HG02763 (cell line): ENCODE results near the gene CRCP.

Source experiments
- ATAC-seq: cut with Tn5 transposase; IDR thresholded peaks from one replicate; pipeline ENCODE4 v1.9.1; 2021; ENCODE audit warnings: mild to moderate bottlenecking, moderate library complexity; ENCODE audit not compliant: unreplicated experiment

The CRCP gene

DNA sequence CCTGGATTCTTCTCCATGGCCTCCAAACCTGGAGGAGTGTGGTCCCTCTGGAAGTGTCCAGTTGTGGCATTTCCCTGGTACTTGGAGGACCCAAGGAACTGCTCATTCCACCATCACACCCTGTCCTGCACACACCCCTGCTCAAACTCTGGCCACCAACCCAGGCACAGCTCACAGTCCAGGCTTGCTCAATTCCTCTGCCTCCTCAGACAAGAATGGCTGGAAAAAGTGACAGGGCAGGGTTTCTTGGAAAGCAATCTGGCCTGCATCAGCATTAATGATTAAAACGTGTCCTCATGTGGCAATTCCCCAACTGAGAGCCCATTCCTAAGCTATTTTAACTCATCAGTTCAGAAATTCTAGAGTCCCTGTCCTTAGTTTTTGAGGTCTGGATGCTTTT is 73.3 kb downstream of the CRCP start:
- ATAC-seq = no peak

DNA sequence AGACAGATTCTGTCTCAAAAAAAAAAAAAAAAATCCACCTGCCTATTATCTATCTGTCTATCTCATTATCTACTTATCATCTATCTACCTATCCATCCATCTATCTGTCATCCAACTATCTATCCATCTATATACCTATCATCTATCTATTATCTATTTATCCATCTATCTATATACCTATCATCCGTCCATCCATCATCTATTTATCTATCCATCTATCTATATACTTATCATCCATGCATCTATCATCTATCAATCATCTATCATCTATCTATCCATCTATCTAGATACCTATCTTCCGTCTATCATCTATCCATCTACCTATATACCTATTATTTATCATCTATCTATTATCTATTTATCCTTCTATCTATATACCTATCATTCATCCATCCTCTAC is 74.0 kb downstream of the CRCP start:
- ATAC-seq = no peak

DNA sequence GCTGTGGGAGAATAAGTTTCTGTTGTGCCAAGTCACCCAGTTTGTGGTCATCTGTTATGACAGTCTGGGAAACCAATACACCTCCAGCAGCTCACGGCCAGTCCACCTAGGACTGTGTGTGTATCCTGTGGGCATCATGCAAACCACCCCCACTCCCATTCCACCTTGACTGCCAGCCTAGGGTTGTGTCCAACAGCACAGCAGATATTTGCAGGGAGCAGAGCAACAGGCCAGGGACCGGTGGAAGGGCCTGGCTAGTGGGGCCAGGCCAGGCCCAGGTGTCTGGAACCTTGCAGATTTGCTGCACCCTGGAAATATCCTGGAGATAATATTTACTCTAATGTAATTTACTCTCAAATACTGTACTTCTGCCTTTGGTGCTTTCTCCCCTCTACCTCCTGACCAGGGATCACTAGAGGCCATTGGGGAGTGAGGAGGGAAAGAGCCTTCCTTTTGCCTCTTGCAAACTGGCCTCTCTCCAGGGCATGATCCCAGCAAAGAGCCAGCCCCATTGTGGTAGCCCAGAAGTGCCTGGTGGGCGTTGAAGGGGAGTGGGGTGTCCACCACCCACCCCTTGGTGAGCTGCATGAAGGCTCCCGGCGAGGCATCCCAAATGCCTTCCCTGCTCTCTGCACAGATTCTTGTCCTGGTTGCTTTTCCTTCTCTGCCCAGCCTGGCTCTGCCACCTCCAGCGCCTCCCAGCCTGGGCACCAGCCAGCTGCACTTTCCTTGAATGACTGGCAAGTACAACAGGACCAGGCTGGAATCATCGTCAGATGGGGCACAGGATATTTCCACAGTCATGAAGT is 75.3 kb downstream of the CRCP start:
- ATAC-seq = no peak

DNA sequence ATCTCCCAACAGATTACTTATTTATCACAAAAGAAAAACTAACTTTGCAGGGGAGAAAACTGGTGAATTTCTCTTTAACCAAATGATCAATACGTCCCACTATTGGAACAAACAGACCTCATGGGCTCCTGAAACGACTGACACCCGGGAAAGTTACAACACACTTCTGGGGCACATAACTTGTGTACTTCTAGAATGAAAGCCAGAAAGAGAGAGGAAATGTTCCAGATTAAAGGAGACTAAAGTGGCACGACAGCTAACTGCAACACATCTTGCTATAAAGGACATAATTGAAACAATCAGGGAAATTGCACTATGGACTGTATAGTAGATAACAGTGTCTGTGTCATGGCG is 75.8 kb downstream of the CRCP start:
- no peak for ATAC-seq

DNA sequence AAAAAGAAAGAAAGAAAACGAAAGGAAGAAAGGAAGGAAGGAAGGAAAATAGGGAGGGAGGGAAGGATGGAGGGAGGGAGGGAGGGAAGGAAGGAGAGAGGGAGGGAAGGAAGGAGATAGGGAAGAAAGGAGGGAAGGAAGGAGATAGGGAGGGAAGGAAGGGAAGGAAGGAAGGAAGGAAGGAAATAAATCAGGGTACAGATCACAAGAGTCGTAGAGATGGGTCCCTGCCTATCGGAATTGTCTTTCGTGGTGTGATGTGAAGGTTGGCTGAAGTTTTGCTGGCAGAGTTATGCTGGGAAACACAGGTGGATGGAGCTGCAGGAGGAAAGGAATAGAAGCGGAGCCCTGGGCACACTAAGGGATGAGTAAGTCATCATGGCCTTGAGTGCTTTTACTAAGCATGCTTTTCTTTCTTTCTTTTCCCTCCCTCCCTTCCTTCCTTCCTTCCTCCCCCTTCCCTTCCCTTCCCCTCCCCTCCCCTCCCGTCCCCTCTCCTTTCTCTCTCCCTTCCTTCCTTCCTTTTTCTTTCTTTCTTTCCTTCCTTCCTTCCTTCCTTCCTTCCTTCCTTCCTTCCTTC is 78.6 kb downstream of the CRCP start:
- ATAC-seq = no peak

DNA sequence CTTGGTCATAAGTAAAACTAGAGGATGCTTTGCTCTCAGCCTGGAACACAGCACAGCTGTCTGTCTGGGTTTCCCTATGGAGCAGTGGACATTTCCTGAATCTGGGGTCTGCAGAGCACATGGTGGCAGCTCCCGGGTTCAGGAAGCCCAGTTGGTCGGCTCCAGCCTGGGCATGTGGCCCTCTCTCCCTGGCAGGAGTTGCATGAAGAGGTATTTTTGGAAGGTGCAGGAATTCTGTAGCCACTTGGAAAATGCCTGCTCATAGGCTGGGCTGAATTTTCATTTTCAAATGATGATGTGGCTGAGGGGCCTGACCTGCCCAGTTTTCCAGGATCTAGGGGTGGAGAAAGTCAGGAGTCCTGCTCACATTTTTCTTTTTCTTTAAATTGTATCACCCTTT is 83.8 kb downstream of the CRCP start:
- no peak for ATAC-seq

DNA sequence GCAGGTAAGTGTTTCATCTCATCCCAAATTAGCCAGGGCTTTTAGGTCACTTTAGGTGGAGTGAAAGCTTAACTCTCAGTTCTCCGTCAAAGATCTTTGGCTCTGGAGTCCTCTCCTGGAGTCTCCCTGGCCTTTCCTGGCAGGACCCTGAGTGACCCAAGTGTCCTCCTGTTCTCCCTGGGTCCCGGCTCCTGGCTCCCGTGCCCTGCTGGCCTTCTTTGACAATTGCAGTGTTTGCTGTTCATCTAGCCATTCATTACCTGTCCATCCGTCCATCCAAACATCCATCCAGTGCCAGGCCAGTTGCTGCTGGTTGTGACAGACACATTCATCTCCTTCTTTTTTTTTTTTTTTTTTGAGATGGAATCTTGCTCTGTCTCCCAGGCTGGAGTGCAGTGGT is 84.3 kb downstream of the CRCP start:
- no peak for ATAC-seq

DNA sequence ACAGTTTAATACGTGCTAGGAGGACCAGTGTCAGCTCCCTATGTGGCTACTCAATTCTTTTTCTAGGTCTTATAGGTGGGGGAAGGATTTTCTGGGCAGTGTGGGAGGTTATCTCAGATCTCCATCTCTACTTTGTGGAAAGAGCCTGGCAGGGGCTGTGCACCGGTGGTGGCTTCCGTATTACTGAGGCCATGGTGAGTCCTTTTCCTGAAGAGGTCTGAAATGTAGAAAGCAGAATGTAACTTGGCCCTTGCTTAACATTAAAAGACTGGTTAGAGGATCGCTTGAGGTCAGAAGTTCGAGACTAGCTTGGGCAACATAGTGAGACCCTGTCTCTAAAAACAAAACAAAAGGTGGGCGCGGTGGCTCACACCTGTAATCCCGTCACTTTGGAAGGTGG is 87.8 kb downstream of the CRCP start:
- no peak for ATAC-seq
